ENCODE measurements around the gene TEPSIN. TPM values are rescaled to one million over a fixed set of nuclear protein-coding genes. Genes with fewer than 3 reads are reported as not detected.

TEPSIN gene
- total RNA-seq, 1 experiment from 2014 or later = 40.7 TPM

- TF ChIP-seq STAT6 (CRISPR knock-in tag; conservative IDR thresholded peaks at IDR 0.05; ENCODE audit: low read depth) = no peak
- no peak for TF ChIP-seq GTF2I (CRISPR knock-in tag; conservative IDR thresholded peaks at IDR 0.05)
- no peak for TF ChIP-seq GABPB1 (CRISPR knock-in tag; IDR thresholded peaks at IDR 0.05)
- no peak for TF ChIP-seq EMX1 (CRISPR knock-in tag; IDR thresholded peaks at IDR 0.05)
Measured at GRCh38 chr17:81230043-81230820, 8.6 kb downstream of the TEPSIN start (continued).

GRCh38 chr17:81229666-81229920 is 9.3 kb downstream of the TEPSIN start:
- no peaks in the 10 kb centered on the region for H3K4me1 Mint-ChIP-seq
- peaks cover 14% of the 10 kb centered on the region for H3K27me3 Mint-ChIP-seq (ENCODE audit: low read depth)
- TF ChIP-seq CBFB (CRISPR knock-in tag; IDR thresholded peaks at IDR 0.05; ENCODE audit: low read depth) = no peak
- TF ChIP-seq IRF1 (CRISPR knock-in tag; IDR thresholded peaks at IDR 0.05) = no peak
- TF ChIP-seq ATF2 (CRISPR knock-in tag; IDR thresholded peaks at IDR 0.05; ENCODE audit: borderline replicate concordance, low read depth) = no peak
- TF ChIP-seq CREB1 (CRISPR knock-in tag; IDR thresholded peaks at IDR 0.05) = no peak
- no peak for TF ChIP-seq SMAD4 (CRISPR knock-in tag; IDR thresholded peaks at IDR 0.05)
- no peak for TF ChIP-seq ZNF425 (CRISPR knock-in tag; conservative IDR thresholded peaks at IDR 0.05)
- no peak for TF ChIP-seq ELF4 (CRISPR knock-in tag; IDR thresholded peaks at IDR 0.05; ENCODE audit: low read depth)
- ChIA-PET CTCF (interaction anchor here (1.1 to 1.4 kb wide), 5 partner anchors 8 to 108 kb away, joined by 3 to 7 read pairs (median 4); no protein-coding TSS in a partner anchor), POLR2A (no interaction called here)
- no peak for ATAC-seq
- H3K9me3 Mint-ChIP-seq = no peaks in the 10 kb centered on the region
- H3K4me3 Mint-ChIP-seq = no peak overlapping the region
- DNase-seq (ENCODE audit: low spot score) = no peak
- no peak overlapping the region for H3K27ac Mint-ChIP-seq
- H3K36me3 Mint-ChIP-seq = peaks cover 14% of the 10 kb centered on the region

GRCh38 chr17:81228834-81229665 is 9.8 kb downstream of the TEPSIN start:
- Mint-ChIP-seq H3K27me3 (ENCODE audit: low read depth) (peaks cover 16% of the 10 kb centered on the region), H3K27ac (no peak overlapping the region), H3K36me3 (peaks cover 14% of the 10 kb centered on the region), H3K9me3 (no peaks in the 10 kb centered on the region), H3K4me1 (peaks cover under 1% of the 10 kb centered on the region; the same call in 1 of the 2 replicates), H3K4me3 (no peak overlapping the region)
- ATAC-seq = no peak
- CTCF ChIA-PET = interaction anchor here (1.0 to 1.1 kb wide), 4 partner anchors 10 to 107 kb away, joined by 3 to 7 read pairs (median 4); partner anchors contain the start of gene NDUFAF8
- POLR2A ChIA-PET = no interaction called here
- DNase-seq (ENCODE audit: low spot score) = no peak
- TF ChIP-seq ATF2 (CRISPR knock-in tag; IDR thresholded peaks at IDR 0.05; ENCODE audit: borderline replicate concordance, low read depth) = no peak
- no peak for TF ChIP-seq ZNF138 (CRISPR knock-in tag; conservative IDR thresholded peaks at IDR 0.05)
- TF ChIP-seq E2F5 (CRISPR knock-in tag; IDR thresholded peaks at IDR 0.05) = no peak
- TF ChIP-seq ZBTB21 (CRISPR knock-in tag; IDR thresholded peaks at IDR 0.05; ENCODE audit: borderline replicate concordance) = no peak
- TF ChIP-seq PREB (CRISPR knock-in tag; IDR thresholded peaks at IDR 0.05; ENCODE audit: borderline replicate concordance) = no peak
- TF ChIP-seq SMAD3 (CRISPR knock-in tag; IDR thresholded peaks at IDR 0.05; ENCODE audit: borderline replicate concordance) = no peak
- no peak for TF ChIP-seq MLX (CRISPR knock-in tag; IDR thresholded peaks at IDR 0.05)

All from WTC11 (cell line).